Activated T-cell treated with anti-CD3 and anti-CD28 coated beads for 1 hour (primary cell): Measurements from ENCODE around the gene RRP36.
A peak's percentile ranks its signal among the peaks of the same experiment; 100 is the strongest.

Source experiments
- DNase-seq: peaks from one replicate; pipeline ENCODE4 v3.0.0-alpha.2; 2020; ENCODE audit warnings: low read depth

Gene RRP36

GRCh38 chr6:43007126-43007525 lies 14.3 kb upstream of the RRP36 start:
- no peak for DNase-seq

DNA sequence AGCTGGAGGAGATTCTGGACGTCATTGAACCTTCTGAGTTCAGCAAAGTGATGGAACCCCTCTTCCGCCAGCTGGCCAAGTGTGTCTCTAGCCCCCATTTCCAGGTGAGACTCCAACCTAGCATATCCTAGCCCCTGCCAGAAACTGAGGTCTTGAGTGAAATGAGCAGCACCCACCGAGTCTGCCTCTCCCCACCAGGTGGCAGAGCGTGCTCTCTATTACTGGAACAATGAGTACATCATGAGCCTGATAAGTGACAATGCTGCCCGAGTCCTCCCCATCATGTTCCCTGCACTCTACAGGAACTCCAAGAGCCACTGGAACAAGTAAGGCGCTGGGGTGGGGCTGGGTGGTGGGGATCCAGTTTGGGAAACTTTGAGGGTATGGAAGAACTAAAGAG lies 12.3 kb upstream of the RRP36 start:
- peak; percentile 22 for DNase-seq

DNA sequence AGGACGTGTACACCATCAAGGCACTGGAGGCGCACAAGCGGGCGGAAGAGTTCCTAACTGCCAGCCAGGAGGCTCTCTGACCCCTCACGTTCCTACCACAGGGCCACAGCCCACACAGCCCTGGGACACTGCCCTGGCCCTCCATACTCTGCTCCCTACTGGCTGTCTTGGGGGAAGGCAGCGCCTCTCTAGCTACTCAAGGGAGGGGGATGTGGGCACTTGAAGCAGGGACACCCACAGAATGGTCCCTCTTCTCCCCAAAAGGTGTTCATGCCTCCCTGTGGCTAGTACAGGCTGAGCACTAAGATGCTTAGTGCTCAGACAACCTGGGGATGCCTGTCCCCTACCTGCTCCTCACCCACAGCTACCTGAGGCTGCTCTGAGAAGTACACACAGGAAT lies 10.2 kb upstream of the RRP36 start:
- no peak for DNase-seq

- no peak for DNase-seq
Observed at GRCh38 chr6:43012364-43012763, 9.1 kb upstream of the RRP36 start.

GRCh38 chr6:43013097-43013842 lies 8.2 kb upstream of the RRP36 start:
- DNase-seq = no peak

GRCh38 chr6:43013843-43014433 lies 7.5 kb upstream of the RRP36 start, which contains the start of the genes KLHDC3 and MEA1:
Gene KLHDC3 (plus strand): TSS chr6:43014249. CDS start chr6:43017193, 2,944 bp downstream.
Gene MEA1 (minus strand): TSS chr6:43013946. CDS start chr6:43013813, 133 bp downstream.
- DNase-seq = peak; percentile 96

DNA sequence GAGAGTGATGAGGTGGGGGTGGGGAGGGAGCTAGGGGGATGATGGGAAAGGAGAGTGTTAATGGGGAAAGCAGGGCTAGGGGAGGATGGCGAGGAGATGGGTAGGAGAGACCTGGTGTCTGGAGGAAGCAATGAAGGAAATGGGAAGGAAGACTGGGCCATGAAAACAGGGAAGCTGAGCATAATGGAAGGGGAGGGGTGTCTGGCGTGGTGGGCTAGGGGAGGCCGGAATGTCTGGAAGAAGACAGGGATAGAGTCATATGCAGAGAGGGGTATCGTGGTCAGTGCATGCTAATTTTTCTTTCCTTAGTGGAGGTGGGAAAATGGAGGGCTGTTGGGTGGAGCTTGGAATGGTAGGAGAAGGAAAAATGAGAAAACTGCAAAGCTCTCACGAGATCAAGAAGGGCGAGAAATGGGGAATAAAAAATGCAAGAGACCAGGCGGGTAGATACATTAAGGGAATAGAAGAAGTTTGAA lies 7.0 kb upstream of the RRP36 start:
- no peak for DNase-seq

- no peak for DNase-seq
Observed at GRCh38 chr6:43016176-43016942, 5.1 kb upstream of the RRP36 start.

DNA sequence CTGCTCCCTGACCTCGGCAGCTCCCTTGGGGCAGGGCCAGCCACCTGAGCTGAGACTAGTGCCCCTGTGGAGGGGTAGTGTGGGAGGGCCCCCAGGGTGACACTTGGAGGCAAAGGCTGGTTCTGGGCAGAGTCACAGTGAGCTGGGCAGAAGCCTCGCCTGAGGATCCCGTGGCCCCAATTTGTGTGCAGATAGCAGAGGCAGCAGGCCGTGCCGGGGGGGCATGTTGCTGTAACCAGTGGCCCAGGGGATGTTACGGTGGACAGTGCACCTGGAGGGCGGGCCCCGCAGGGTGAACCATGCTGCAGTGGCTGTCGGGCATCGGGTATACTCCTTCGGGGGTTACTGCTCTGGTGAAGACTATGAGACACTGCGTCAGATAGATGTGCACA lies 4.5 kb upstream of the RRP36 start:
- no peak for DNase-seq

GRCh38 chr6:43019152-43019551 lies 2.3 kb upstream of the RRP36 start:
- DNase-seq = no peak

DNA sequence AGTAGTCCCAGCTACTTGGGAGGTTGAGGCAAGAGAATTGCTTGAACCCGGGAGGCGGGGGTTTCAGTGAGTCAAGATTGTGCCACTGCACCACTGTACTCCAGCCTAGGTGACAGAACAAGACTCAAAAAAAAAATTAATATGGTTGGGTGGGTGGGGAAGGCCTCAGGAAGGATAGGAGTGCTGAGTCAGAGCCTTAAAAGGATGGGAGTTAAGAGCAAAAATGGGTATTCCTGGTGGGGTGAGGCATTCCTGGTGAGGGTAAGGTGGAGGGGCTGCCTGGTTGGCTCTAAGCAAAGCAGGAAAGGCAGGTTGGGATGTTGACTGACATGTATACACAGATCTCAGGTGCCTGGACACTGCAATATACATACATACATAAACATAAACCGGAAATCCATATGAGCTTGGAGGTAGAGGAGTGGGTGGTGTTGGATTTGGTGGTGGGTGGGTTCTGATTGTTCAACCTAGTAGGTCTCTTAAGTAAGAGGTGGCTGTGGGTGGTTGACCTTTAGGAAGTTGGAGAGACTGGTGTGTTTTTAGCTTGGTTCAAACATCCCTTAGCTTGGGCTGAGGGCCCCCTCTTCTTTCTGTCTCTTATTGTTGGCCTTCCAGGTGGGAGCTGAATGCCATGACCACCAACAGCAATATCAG lies 1.2 kb upstream of the RRP36 start:
- no peak for DNase-seq

DNA sequence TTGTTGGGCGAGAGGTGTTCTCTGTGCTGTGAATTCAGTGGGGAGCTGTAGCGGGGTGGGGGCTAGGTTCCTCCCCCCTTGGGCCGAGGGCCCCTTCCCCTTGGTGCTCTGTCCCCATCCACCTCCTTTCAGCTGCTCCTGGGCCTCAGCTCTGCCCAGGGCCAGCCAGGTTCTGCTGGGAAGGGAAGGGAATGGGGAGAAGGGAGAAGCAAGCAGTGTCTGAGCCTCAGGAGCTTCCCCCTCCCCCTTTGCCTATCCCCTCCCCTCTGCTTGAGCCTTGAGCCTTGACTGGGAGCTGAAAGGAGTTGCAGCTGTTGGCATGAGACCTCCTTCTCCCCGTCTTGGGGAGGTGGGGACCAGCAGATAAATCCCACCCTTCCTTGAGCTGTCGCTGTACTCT lies 576 bp upstream of the RRP36 start:
- no peak for DNase-seq

GRCh38 chr6:43024436-43024835 lies 3.0 kb downstream of the RRP36 start:
- DNase-seq = no peak

DNA sequence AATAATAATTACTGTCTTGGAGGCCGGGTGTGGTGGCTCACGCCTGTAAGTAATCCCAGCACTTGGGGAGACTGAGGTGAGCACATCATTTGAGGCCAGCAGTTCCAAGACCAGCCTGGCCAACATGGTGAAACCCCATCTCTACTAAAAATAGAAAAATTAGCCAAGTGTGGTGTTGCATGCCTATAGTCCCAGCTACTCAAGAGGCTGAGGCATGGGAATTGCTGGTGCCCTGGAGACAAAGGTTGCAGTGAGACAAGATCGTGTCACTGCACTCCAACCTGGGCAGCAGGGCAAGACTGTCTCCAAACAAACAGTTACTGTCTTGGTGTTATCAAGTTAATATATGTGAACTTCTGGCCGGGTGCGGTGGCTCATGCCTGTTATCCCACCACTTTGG lies 4.9 kb downstream of the RRP36 start:
- DNase-seq = no peak

GRCh38 chr6:43029120-43029519 lies 7.7 kb downstream of the RRP36 start:
- DNase-seq = no peak

GRCh38 chr6:43032326-43032725 lies 10.9 kb downstream of the RRP36 start:
- DNase-seq = no peak

DNA sequence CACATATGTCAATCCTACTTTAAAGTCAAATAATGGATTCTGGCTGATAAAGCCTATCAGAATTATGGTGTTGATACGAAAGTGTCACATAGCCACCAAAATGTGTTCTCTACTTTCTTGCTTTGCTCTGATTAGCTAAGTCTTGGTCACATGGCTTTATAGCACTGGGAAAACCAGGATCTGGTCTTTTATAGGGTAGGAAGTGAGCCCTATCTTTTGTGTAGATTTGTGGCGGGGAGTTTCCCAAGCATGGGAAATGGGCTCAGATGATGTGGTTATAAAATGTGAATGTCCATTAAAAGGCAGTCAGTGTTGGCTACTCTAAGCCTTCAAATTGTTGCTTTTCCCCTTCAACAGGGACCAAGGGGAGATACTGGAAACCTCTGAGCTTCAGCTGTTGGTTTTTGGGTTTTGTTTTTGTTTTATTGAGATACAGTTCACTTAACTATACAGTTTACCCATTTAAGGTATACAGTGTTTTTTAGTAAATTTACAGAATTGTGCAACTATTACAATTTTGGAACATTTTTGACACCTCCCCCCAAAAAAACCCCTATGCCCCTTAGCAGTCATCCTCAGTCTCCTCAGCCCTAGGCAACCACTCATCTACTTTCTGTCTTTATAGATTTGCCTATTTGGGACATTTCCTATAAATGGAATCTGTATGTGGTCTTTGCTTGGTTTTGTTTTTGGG lies 12.2 kb downstream of the RRP36 start:
- DNase-seq = no peak

- DNase-seq = no peak
Observed at GRCh38 chr6:43034190-43034525, 12.7 kb downstream of the RRP36 start.

- no peak for DNase-seq
Observed at GRCh38 chr6:43035495-43036194, 14.2 kb downstream of the RRP36 start.

- no peak for DNase-seq
Observed at GRCh38 chr6:43036712-43037111, 15.3 kb downstream of the RRP36 start.

GRCh38 chr6:43037197-43037596 lies 15.8 kb downstream of the RRP36 start:
- no peak for DNase-seq
